ENCODE data around the gene LDAF1. TPM values are rescaled to one million over a fixed set of nuclear protein-coding genes. Genes with fewer than 3 reads are reported as not detected.
A peak's percentile ranks its signal among the peaks of the same experiment; 100 is the strongest.

LDAF1 gene
- total RNA-seq, 1 donor from 2014 or later = 82.9 TPM

DNA sequence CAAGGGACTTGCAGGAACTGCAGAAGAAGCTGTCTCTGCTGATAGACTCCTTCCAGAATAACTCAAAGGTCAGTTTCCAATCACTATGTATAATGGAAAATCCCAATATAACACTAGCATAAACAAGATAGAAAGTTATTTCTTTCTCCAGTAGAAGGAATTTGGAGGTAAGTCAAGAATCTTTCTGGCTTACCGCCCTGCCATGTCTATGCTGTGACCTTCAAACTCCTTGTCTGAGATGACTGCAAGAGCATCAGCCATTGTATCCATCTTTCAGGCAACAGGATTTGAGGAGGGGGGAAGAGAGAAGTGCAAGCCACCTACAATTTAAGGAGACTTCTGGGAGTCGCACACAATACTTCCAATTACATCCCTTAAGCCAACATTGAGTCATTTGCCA, 2.7 kb downstream of the LDAF1 start:
- TF ChIP-seq, protein P1, sequence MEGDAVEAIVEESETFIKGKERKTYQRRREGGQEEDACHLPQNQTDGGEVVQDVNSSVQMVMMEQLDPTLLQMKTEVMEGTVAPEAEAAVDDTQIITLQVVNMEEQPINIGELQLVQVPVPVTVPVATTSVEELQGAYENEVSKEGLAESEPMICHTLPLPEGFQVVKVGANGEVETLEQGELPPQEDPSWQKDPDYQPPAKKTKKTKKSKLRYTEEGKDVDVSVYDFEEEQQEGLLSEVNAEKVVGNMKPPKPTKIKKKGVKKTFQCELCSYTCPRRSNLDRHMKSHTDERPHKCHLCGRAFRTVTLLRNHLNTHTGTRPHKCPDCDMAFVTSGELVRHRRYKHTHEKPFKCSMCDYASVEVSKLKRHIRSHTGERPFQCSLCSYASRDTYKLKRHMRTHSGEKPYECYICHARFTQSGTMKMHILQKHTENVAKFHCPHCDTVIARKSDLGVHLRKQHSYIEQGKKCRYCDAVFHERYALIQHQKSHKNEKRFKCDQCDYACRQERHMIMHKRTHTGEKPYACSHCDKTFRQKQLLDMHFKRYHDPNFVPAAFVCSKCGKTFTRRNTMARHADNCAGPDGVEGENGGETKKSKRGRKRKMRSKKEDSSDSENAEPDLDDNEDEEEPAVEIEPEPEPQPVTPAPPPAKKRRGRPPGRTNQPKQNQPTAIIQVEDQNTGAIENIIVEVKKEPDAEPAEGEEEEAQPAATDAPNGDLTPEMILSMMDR (IDR thresholded peaks at IDR 0.05; ENCODE audit: insufficient read depth, low read length, poor library complexity, severe bottlenecking) = no peak
- no peak for DNase-seq (ENCODE audit: low read depth)
- no peaks in the 10 kb centered on the region for H3K27me3 ChIP-seq (ENCODE audit: control insufficient read depth, insufficient read depth, low read length)
- no peaks in the 10 kb centered on the region for H3K36me3 ChIP-seq (ENCODE audit: control insufficient read depth, insufficient read depth, low read length)
- no peak overlapping the region for H3K4me3 ChIP-seq (ENCODE audit: low read depth, low read length)

DNA sequence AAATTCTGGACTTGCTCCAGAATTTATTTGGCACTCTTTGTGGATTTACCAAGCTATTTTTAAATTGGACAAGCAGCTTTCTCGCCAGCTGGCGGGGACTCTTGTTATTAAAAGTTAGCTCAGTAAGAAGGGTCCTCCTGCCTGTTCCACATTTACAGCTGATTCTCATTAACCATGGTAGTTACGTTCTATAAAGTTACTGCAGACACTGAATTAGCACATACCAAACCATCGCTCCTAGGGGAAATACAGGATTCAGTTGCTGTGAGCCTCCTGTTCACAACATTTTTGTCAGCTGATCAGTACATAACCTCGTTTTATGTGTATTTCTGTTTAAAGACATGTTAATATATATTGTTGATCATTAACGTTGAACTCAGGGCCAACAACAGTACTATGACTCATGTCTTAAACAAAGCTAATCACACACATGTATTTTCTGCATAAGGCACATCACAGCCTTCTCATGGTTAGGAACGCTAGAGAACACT, 4.2 kb downstream of the LDAF1 start:
- DNase-seq (ENCODE audit: low read depth) = peak; percentile 19
- TF ChIP-seq, protein P1 (IDR thresholded peaks at IDR 0.05; ENCODE audit: insufficient read depth, low read length, poor library complexity, severe bottlenecking) = no peak

DNA sequence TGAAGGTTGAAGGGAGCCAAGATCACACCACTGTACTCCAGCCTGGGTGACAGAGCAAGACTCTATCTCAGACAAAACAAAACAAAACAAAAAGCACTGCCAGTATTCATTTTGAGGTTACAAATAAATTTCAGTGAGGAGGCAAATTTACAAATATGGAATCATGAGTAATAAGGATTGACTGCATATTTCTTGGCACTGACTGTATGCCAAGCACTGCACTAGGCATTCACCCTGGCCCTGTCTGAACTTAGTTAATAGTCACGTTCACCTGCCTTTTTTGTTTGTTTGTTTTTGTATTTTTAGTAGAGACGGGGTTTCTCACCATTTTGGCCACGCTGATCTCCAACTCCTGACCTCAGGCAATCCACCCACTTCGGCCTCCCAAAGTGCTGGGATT, 5.1 kb downstream of the LDAF1 start:
- TF ChIP-seq, protein P1 (IDR thresholded peaks at IDR 0.05; ENCODE audit: insufficient read depth, low read length, poor library complexity, severe bottlenecking) = no peak
- Histone ChIP-seq H3K4me3 (ENCODE audit: low read depth, low read length) (no peak overlapping the region), H3K36me3 (ENCODE audit: control insufficient read depth, insufficient read depth, low read length) (peaks cover 2% of the 10 kb centered on the region), H3K27me3 (ENCODE audit: control insufficient read depth, insufficient read depth, low read length) (no peaks in the 10 kb centered on the region)
- no peak for DNase-seq (ENCODE audit: low read depth)

More for the DNA sequence above, 4.2 kb downstream of the LDAF1 start:
- peaks cover 2% of the 10 kb centered on the region for H3K36me3 ChIP-seq (ENCODE audit: control insufficient read depth, insufficient read depth, low read length)
- no peaks in the 10 kb centered on the region for H3K27me3 ChIP-seq (ENCODE audit: control insufficient read depth, insufficient read depth, low read length)
- no peak overlapping the region for H3K4me3 ChIP-seq (ENCODE audit: low read depth, low read length)

DNA sequence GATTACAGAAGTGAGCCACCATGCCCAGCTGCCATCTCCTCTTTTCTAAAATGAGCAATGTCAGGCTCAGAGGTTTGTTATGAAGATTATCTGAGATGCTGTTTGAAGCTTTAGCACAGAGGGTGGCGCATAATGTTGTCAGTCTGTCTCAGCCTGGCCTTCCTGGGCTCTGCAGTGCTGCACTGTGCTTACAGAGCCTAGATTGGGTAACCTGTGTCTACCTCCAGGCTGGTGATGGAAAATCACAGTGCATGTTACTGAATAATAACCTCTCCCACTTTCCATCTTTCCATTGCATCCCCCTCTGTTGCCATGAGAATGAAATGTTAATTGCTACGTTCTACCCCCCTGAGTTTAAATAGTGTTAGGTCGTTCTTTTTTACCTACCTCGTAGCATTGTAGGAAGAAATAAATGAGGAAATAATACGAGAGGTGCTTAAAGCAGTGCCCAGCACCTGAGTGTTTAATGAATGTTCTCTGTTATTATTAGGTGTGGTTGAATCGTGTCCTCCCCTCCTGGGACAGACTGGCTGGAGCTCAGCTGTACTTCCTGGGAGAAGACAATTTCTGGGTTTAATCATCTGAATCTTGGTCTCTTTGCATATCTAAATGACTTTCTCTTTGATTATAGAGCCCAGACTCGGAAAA, 6.2 kb downstream of the LDAF1 start:
- Histone ChIP-seq H3K4me3 (ENCODE audit: low read depth, low read length) (no peak overlapping the region), H3K36me3 (ENCODE audit: control insufficient read depth, insufficient read depth, low read length) (peaks cover 2% of the 10 kb centered on the region), H3K27me3 (ENCODE audit: control insufficient read depth, insufficient read depth, low read length) (no peaks in the 10 kb centered on the region)
- no peak for DNase-seq (ENCODE audit: low read depth)
- TF ChIP-seq, protein P1 (IDR thresholded peaks at IDR 0.05; ENCODE audit: insufficient read depth, low read length, poor library complexity, severe bottlenecking) = no peak

DNA sequence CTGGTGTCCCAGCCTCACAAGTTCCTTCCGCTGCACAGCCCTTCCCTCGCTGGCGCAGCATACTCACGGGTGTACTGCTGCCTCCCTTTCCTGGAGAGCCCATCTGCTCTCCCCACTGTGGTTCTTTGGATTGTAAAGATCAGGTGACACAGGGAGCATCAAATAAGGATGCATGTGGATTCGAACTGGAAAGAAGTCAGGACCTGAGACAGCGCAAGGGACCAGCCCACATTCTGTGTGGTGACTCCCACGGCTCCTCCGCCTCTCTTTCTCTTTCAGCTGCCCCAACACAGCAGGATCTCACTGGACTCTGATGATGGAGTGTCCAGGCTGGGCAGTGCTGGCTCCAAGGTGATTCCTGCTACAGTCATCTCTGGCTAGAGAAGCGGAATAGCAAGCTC, 8.1 kb downstream of the LDAF1 start:
- no peak for DNase-seq (ENCODE audit: low read depth)
- Histone ChIP-seq H3K36me3 (ENCODE audit: control insufficient read depth, insufficient read depth, low read length) (peaks cover 2% of the 10 kb centered on the region), H3K27me3 (ENCODE audit: control insufficient read depth, insufficient read depth, low read length) (no peaks in the 10 kb centered on the region), H3K4me3 (ENCODE audit: low read depth, low read length) (no peak overlapping the region)
- TF ChIP-seq, protein P1 (IDR thresholded peaks at IDR 0.05; ENCODE audit: insufficient read depth, low read length, poor library complexity, severe bottlenecking) = no peak

DNA sequence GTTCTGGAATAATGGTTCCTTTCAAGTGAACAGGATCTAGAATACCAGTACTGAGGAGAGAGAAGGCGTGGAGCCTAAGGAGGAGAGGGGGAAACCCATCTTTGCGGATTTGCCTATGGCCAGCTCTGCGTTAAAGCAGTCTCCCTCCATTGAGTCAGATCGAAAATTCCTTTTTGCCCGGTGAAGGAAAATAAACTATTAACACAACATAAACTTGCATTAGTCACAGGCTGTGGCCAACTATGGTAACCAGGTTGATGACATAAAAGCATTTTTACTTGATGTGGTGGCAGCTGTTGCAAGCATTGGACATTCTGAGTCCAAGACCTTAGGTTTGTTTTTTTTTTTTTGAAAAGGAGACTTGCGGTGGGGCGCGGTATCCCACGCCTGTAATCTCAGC, 8.9 kb downstream of the LDAF1 start:
- H3K36me3 ChIP-seq (ENCODE audit: control insufficient read depth, insufficient read depth, low read length) = peaks cover 2% of the 10 kb centered on the region
- TF ChIP-seq, protein P1 (IDR thresholded peaks at IDR 0.05; ENCODE audit: insufficient read depth, low read length, poor library complexity, severe bottlenecking) = no peak
- no peak overlapping the region for H3K4me3 ChIP-seq (ENCODE audit: low read depth, low read length)
- no peaks in the 10 kb centered on the region for H3K27me3 ChIP-seq (ENCODE audit: control insufficient read depth, insufficient read depth, low read length)
- DNase-seq (ENCODE audit: low read depth) = peak; percentile 96

Data from kidney epithelial cell (primary cell).